Mesendoderm (in vitro differentiated cells): ENCODE measurements around the gene ERN1.

Source experiments
- DNase-seq: peaks from one replicate; pipeline ENCODE4 v3.0.0; 2013
- H2AK5ac ChIP-seq: 2 replicates; pipeline ENCODE4 v1.6.1; 2013; ENCODE audit warnings: low read length, inconsistent platforms
- H2BK120ac ChIP-seq: 2 replicates; pipeline ENCODE4 v1.6.1; 2013; ENCODE audit warnings: low read depth, mild to moderate bottlenecking, low read length, moderate library complexity, mixed read lengths
- H2BK15ac ChIP-seq: replicated peaks from 2 replicates; pipeline ENCODE4 v1.6.1; 2013; ENCODE audit warnings: low read depth, mild to moderate bottlenecking, moderate library complexity
- H2BK5ac ChIP-seq: 2 replicates; pipeline ENCODE4 v1.6.1; 2013; ENCODE audit warnings: low read length, inconsistent platforms
- H3K18ac ChIP-seq: 2 replicates; pipeline ENCODE4 v1.6.1; 2013; ENCODE audit warnings: mild to moderate bottlenecking, low read length, mixed read lengths
- H3K23ac ChIP-seq: one replicate; pipeline ENCODE4 v1.6.1; 2013; ENCODE audit warnings: low read length
- H3K27ac ChIP-seq: 2 replicates; pipeline ENCODE4 v1.5.1; 2013; ENCODE audit warnings: low read depth, mild to moderate bottlenecking, inconsistent platforms, low read length, moderate library complexity
- H3K27me3 ChIP-seq: 2 replicates; pipeline ENCODE4 v1.6.1; 2013; ENCODE audit warnings: low read length, control low read depth, mild to moderate bottlenecking, inconsistent platforms; ENCODE audit not compliant: insufficient read depth, poor library complexity
- H3K36me3 ChIP-seq: 2 replicates; pipeline ENCODE4 v1.6.1; 2013; ENCODE audit warnings: low read length, inconsistent platforms; ENCODE audit not compliant: control insufficient read depth, insufficient read depth
- H3K4ac ChIP-seq: one replicate; pipeline ENCODE4 v1.6.1; 2013; ENCODE audit warnings: low read depth, mild to moderate bottlenecking, low read length, moderate library complexity
- H3K4me1 ChIP-seq: 2 replicates; pipeline ENCODE4 v1.6.1; 2013; ENCODE audit warnings: low read depth, low read length, inconsistent platforms; ENCODE audit not compliant: control insufficient read depth
- H3K4me2 ChIP-seq: 2 replicates; pipeline ENCODE4 v1.6.1; 2013; ENCODE audit warnings: low read length
- H3K4me3 ChIP-seq: 2 replicates; pipeline ENCODE4 v1.5.1; 2013; ENCODE audit warnings: mild to moderate bottlenecking, low read length
- H3K56ac ChIP-seq: one replicate; pipeline ENCODE4 v1.6.1; 2013; ENCODE audit warnings: low read length
- H3K79me1 ChIP-seq: 2 replicates; pipeline ENCODE4 v1.6.1; 2013; ENCODE audit warnings: low read length, inconsistent platforms
- H3K79me2 ChIP-seq: 2 replicates; pipeline ENCODE4 v1.6.1; 2013; ENCODE audit warnings: mild to moderate bottlenecking, low read length; ENCODE audit not compliant: control insufficient read depth, insufficient read depth
- H3K9ac ChIP-seq: 2 replicates; pipeline ENCODE4 v1.6.1; 2013; ENCODE audit warnings: low read length, inconsistent platforms
- H4K5ac ChIP-seq: one replicate; pipeline ENCODE4 v1.6.1; 2013; ENCODE audit warnings: low read length
- H4K8ac ChIP-seq: one replicate; pipeline ENCODE4 v1.6.1; 2013; ENCODE audit warnings: low read depth, mild to moderate bottlenecking, control low read depth, low read length, moderate library complexity
- whole genome bisulfite sequencing: extraction: QIAGEN DNeasy Blood & Tissue Kit; methylation state at CpG from one replicate; pipeline ENCODE4 v1.1.7; 2013; ENCODE audit warnings: low lambda C conversion rate, missing lambda C conversion rate; ENCODE audit not compliant: insufficient coverage; ENCODE audit errors: extremely low coverage; 5-methylcytosine and 5-hydroxymethylcytosine counted together

Gene ERN1

GRCh38 chr17:64156670-64157069, 26.7 kb upstream of the ERN1 start:
- no peak overlapping the region for H4K5ac ChIP-seq
- no peak overlapping the region for H2AK5ac ChIP-seq
- no peak overlapping the region for H3K23ac ChIP-seq
- no peak overlapping the region for H3K56ac ChIP-seq
- no peak overlapping the region for H4K8ac ChIP-seq
- H3K4ac ChIP-seq: no peak overlapping the region
- H3K4me1 ChIP-seq: no peaks in the 10 kb centered on the region
- H3K27me3 ChIP-seq: no peaks in the 10 kb centered on the region
- no peaks in the 10 kb centered on the region for H3K79me1 ChIP-seq
- no peak overlapping the region for H2BK5ac ChIP-seq
- no peaks in the 10 kb centered on the region for H3K79me2 ChIP-seq
- no peak overlapping the region for H3K9ac ChIP-seq
- no peak overlapping the region for H3K4me3 ChIP-seq
- WGBS: no CpG with 5 or more reads among the region's 2 CpGs
- no peaks in the 10 kb centered on the region for H3K36me3 ChIP-seq
- H3K18ac ChIP-seq: no peak overlapping the region
- H3K27ac ChIP-seq: no peak overlapping the region
- H2BK120ac ChIP-seq: no peak overlapping the region
- DNase-seq: no peak
- no peak overlapping the region for H2BK15ac ChIP-seq
- H3K4me2 ChIP-seq: no peak overlapping the region

GRCh38 chr17:64155751-64156544, 26.0 kb upstream of the ERN1 start:
- H4K5ac ChIP-seq: no peak overlapping the region
- no peaks in the 10 kb centered on the region for H3K4me1 ChIP-seq
- H3K4me3 ChIP-seq: no peak overlapping the region
- no peak overlapping the region for H3K4me2 ChIP-seq
- no peaks in the 10 kb centered on the region for H3K79me2 ChIP-seq
- no peak overlapping the region for H2BK5ac ChIP-seq
- no peak overlapping the region for H2AK5ac ChIP-seq
- no peak overlapping the region for H3K56ac ChIP-seq
- H3K36me3 ChIP-seq: no peaks in the 10 kb centered on the region
- H3K4ac ChIP-seq: no peak overlapping the region
- no peak overlapping the region for H2BK120ac ChIP-seq
- no peaks in the 10 kb centered on the region for H3K27me3 ChIP-seq
- no peak overlapping the region for H4K8ac ChIP-seq
- no peaks in the 10 kb centered on the region for H3K79me1 ChIP-seq
- no peak overlapping the region for H3K23ac ChIP-seq
- no peak overlapping the region for H3K18ac ChIP-seq
- no peak overlapping the region for H2BK15ac ChIP-seq
- H3K9ac ChIP-seq: no peak overlapping the region
- no peak overlapping the region for H3K27ac ChIP-seq
- WGBS: no CpG with 5 or more reads among the region's 11 CpGs
- DNase-seq: no peak

GRCh38 chr17:64155129-64155528, 25.2 kb upstream of the ERN1 start:
- Histone ChIP-seq H3K56ac (no peak overlapping the region), H3K79me1 (no peaks in the 10 kb centered on the region), H3K27me3 (no peaks in the 10 kb centered on the region), H3K27ac (no peak overlapping the region), H3K9ac (no peak overlapping the region), H2AK5ac (no peak overlapping the region), H3K4me3 (no peak overlapping the region), H3K79me2 (no peaks in the 10 kb centered on the region), H3K4me1 (no peaks in the 10 kb centered on the region), H2BK15ac (no peak overlapping the region), H2BK120ac (no peak overlapping the region), H2BK5ac (no peak overlapping the region), H3K4me2 (no peak overlapping the region), H3K36me3 (no peaks in the 10 kb centered on the region), H4K5ac (no peak overlapping the region), H4K8ac (no peak overlapping the region), H3K4ac (no peak overlapping the region), H3K23ac (no peak overlapping the region), H3K18ac (no peak overlapping the region)
- no peak for DNase-seq
- WGBS: no CpG with 5 or more reads among the region's 7 CpGs

GRCh38 chr17:64154717-64155116, 24.8 kb upstream of the ERN1 start:
- WGBS: no CpG with 5 or more reads among the region's 9 CpGs
- H3K23ac ChIP-seq: no peak overlapping the region
- no peaks in the 10 kb centered on the region for H3K79me2 ChIP-seq
- no peaks in the 10 kb centered on the region for H3K79me1 ChIP-seq
- H2BK15ac ChIP-seq: no peak overlapping the region
- no peak overlapping the region for H3K18ac ChIP-seq
- no peak overlapping the region for H2AK5ac ChIP-seq
- no peaks in the 10 kb centered on the region for H3K4me1 ChIP-seq
- no peak overlapping the region for H3K4me3 ChIP-seq
- H3K4ac ChIP-seq: no peak overlapping the region
- H3K4me2 ChIP-seq: no peak overlapping the region
- no peak overlapping the region for H3K9ac ChIP-seq
- H4K8ac ChIP-seq: no peak overlapping the region
- H3K56ac ChIP-seq: no peak overlapping the region
- no peak overlapping the region for H4K5ac ChIP-seq
- H2BK5ac ChIP-seq: no peak overlapping the region
- DNase-seq: no peak
- H2BK120ac ChIP-seq: no peak overlapping the region
- no peaks in the 10 kb centered on the region for H3K36me3 ChIP-seq
- H3K27me3 ChIP-seq: no peaks in the 10 kb centered on the region
- no peak overlapping the region for H3K27ac ChIP-seq

GRCh38 chr17:64154313-64154695, 24.4 kb upstream of the ERN1 start:
- no peak overlapping the region for H3K56ac ChIP-seq
- no peak overlapping the region for H3K23ac ChIP-seq
- no peak overlapping the region for H4K8ac ChIP-seq
- no peak overlapping the region for H2BK15ac ChIP-seq
- H3K4me2 ChIP-seq: no peak overlapping the region
- H3K4ac ChIP-seq: no peak overlapping the region
- no peak overlapping the region for H2BK5ac ChIP-seq
- no peak overlapping the region for H2AK5ac ChIP-seq
- H4K5ac ChIP-seq: no peak overlapping the region
- no peak for DNase-seq
- no peaks in the 10 kb centered on the region for H3K36me3 ChIP-seq
- H3K9ac ChIP-seq: no peak overlapping the region
- no peaks in the 10 kb centered on the region for H3K79me1 ChIP-seq
- no CpG with 5 or more reads among the region's 4 CpGs for WGBS
- no peaks in the 10 kb centered on the region for H3K79me2 ChIP-seq
- H3K4me1 ChIP-seq: no peaks in the 10 kb centered on the region
- H3K4me3 ChIP-seq: no peak overlapping the region
- H3K18ac ChIP-seq: no peak overlapping the region
- no peak overlapping the region for H3K27ac ChIP-seq
- no peaks in the 10 kb centered on the region for H3K27me3 ChIP-seq
- no peak overlapping the region for H2BK120ac ChIP-seq
